Activated CD4-positive, alpha-beta T cell treated with anti-CD3 and anti-CD28 coated beads, Interleukin-2, amount 50 U/mL, for 1 hour (primary cell): ENCODE data around the gene RAB15.

Experiments
- DNase-seq: peaks from one replicate; pipeline ENCODE4 v3.0.0-alpha.2; 2020

The RAB15 gene

GRCh38 chr14:64987438-64987767 is 15.3 kb upstream of the RAB15 start:
- no peak for DNase-seq

- peak; percentile 87 for DNase-seq
These were observed 14.7 kb upstream of the RAB15 start, which contains the start of gene FNTB for GRCh38 chr14:64986648-64987437. Gene FNTB (plus strand): TSS chr14:64986895. CDS start chr14:64986954, 59 bp downstream.

DNA sequence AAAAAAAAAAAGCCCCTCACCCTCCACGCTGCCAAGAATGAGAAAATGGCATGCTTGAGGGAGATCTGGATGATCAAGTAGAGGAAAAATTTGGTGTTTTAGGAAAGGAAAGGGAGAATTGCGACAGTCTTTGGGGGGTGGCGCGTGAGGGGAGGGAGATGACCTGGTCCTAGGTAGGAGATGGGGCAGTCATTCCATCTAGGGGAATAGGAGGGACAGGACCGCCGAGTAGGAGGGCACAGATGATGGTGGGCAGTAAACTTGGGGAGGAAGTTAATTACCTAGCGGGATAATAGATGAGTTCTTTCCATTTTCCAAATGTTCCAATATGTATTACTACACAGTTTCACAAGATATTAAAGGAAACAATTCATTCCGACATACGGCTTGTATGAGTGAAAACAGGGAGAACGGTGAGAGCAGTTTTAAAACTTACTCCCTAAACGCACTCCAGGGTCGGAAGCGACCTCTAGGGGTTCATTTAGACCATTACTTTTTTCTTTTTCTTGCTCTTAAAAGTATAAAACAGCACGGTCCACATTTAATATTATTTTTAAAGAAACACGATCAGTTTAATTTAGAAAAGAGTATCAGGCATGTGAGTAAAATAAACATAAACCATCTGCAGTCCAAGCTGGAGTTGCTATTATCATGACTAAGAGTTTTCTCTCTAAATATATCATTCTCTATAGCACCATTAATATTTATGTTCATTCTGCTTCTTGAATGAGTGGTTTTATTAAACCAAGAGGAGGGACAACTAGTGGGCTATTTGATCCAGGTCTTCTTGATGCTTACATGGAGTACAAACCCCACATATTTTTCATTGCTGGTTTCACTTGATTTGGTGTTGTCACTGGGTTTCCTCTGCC is 11.5 kb upstream of the RAB15 start:
- peak; percentile 27 for DNase-seq

DNA sequence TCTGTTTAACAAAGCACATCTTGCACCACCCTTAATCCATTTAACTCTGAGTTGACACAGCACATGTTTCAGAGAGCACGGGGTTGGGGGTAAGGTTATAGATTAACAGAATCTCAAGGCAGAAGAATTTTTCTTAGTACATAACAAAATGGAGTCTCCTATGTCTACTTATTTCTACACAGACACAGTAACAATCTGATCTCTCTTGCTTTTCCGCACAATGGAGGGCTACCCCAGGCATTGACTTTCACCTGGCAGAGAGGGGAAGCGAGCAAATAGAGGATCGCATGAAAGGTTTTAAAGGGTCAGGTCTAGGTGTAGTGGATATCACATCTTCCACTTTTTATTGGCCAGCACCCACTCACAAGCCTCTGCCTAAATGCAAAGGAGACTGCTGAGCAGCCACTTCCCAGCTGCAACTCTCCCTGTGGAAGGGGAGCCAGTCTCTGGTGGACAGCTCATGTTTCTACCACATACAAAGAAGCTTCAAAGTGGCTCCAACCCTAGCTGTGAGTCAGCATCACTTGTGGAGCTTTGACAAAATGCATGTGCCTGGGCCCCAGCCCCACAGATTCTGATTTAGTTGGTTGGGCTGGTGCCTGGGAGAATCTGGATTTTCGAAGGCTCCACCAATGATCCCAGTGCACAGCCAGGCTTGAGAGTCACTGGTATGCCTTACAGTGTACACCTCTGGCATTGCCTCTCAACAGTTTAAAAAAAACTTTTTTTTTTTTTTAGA is 7.4 kb upstream of the RAB15 start:
- no peak for DNase-seq

- DNase-seq, result no peak
These were observed 2.4 kb upstream of the RAB15 start for GRCh38 chr14:64974563-64974962.

DNA sequence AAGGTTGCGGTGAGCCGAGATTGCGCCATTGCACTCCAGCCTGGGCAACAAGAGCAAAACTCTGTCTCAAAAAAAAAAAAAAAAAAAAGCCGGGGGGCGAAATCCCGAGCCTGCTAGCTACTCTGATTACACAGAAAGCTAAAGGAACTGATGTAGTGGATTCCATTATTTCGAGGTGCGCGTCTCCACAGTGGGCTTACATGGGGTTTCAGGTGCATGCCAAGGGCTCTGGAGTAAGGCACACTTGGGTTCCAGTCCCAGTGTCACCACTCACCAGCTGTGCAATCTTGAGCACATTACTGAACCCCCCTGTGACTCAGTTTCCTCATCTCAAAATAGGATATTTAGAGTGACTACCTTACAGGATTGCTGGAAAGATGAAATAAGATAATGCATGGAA is 1.7 kb upstream of the RAB15 start:
- no peak for DNase-seq

DNA sequence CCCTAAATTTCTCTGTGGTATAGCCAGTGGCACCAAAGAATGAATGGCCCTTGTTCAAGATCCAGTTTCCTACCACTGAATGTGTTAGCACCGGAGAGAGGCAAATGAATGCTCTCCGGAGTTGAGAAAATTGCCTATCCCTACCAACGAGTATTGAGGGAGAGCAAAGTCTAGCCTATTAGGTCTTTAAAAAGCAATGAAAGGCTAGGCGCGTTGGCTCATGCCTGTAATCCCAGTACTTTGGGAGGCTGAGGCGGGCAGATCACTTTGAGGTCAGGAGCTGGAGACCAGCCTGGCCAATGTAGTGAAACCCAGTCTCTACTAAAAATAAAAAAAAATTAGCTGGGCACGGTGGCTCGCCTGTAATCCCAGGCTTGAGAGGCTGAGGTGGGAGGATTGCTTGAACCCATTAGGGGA is 898 bp upstream of the RAB15 start:
- DNase-seq, result no peak

- DNase-seq, result no peak
These were observed 619 bp downstream of the RAB15 start for GRCh38 chr14:64971491-64971942.

- DNase-seq, result no peak
These were observed 1.2 kb downstream of the RAB15 start for GRCh38 chr14:64970776-64971477.

DNA sequence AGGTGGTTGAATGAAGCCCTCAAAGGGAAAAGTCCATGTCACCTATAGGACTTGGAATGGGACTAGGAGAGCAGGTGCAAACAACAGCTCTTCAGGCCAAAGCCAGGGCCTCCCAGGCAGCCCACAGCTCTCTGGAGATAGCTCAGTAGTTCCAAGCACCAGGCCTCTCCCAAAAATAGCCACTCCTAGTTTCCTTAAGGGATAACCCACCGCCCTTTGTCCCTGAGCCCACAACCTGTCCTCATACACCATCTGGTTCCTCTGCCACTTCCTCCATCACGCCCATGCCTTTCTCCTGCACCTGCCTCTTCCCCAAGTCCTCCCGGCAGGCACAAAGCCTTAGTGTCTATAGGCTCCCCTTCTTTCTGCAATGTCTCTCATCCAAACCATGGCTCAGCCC is 2.1 kb downstream of the RAB15 start:
- no peak for DNase-seq

GRCh38 chr14:64968651-64969050 is 3.5 kb downstream of the RAB15 start:
- no peak for DNase-seq

DNA sequence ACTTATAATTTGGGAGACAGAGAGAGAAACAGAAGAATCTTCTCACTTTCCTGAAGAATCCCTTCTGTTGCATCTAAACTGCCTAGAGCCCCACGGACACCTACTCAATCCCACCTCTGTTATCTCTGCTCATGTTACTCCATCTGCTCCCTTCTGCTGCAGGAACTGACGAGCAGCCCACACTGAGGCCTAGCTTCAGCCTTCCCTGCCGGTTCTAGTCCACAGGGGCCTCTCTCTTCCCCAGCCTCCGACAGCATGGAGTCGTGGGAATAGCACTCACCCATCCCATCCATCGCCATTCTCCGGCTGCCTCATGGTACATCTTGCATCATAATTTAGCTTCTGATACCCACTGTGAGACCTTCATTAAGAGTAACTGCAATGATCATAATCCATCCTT is 4.0 kb downstream of the RAB15 start:
- no peak for DNase-seq

DNA sequence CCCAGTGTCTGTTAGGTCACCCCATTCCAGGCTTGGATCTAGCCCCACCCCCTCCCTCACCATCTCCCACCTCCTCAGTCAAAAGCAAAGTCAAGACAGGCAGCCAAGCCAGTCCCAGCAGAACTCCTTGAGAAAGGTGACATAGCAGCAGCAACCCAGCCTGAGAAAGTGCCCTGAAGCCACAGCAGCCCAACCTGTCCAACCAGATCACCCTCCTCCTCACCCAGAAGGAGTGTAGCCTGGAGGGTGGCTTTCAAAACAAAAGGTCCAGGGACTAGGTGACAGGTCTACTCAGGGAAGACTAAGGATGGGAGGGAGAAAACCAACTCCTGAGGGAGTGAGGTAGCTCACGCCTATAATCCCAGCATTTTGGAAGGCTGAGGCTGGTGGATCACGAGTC is 5.2 kb downstream of the RAB15 start:
- DNase-seq, result no peak

DNA sequence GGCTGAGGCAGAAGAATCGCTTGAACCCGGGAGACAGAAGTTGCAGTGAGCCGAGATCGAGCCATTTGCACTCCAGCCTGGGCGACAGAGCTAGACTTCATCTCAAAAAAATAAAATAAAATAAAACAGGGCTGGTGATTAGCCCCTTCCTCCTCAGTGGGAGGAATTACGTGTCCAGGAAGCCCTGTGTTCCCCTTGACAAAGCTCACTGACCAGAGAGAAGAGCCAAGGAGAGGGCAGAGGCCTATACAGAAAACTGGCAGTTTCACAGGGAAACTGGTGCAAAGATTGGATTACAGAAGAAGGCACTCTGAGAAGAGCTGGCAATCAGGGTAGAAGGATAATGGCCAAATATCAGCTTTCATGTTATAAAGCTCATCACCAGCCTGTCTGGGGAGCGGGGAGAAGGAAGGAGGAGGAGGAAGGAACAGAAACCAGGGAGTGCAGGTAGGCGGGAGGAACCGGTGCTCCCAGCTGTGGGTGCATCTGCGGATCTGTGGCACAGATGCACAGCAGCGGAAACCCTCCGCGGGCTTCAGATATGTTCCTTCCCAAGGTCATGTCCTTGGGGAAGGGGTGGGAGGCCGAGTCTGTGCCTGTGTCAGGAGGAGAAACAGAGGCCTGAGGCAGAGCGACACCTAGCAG is 6.7 kb downstream of the RAB15 start:
- no peak for DNase-seq

- no peak for DNase-seq
These were observed 8.5 kb downstream of the RAB15 start for GRCh38 chr14:64963611-64964010.

GRCh38 chr14:64960762-64961276 is 11.3 kb downstream of the RAB15 start:
- DNase-seq, result no peak

GRCh38 chr14:64958743-64959142 is 13.4 kb downstream of the RAB15 start:
- no peak for DNase-seq

- DNase-seq, result no peak
These were observed 13.9 kb downstream of the RAB15 start for GRCh38 chr14:64958201-64958600.

DNA sequence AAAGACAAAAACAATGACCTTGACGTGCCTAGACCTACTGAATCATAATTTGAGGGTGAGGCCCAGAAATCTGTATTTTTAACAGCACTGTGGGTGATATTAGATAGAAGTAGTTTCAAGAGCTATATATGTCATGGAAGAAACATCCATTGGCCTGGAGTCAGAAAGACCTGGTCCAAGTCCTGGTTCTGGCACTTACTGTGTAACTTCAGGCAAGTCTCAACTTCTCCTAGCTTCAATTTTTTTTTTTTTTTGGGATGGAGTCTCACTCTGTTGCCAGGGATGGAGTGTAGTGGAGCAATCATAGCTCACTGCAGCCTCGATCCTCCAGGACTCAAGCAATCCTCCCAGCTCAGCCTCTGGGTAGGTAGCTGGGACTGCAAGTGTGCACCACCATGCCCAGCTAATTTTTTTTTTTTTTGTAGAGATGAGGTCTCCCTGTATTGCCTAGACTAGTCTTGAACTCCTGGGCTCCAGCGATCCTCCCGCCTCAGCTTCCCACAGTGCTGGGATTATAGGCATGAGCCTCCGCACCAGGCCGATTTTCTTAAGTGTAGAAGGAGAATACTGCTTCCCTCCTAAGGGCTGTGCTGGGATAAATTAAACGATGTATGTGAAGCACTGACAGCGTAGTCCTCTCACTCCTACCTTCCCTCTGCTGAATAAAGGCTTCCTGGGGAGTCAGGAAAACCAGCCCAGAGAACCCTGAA is 15.3 kb downstream of the RAB15 start:
- DNase-seq, result no peak

DNA sequence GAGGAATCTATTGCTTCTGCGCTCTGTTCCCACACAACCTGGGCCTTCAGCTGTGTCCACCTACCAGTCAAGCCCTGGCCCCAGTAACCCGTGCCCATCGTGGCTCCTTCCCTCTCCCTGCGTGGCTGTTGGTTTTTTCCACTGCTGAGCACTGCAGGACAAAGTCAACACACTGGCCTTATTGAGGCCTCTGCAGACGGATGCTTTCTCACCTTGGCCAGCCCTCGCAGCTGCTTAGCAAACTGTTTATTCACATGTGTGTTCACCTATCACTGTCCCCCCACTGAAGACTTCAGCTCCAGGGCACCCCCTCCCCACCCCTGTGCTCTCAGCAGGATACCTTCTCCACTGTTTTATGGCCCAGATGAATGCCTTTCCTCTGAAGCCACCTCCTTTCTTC is 16.8 kb downstream of the RAB15 start:
- no peak for DNase-seq
